HG03139 (cell line): ENCODE measurements around the gene SGMS1.
"Not testable (repeated sequence)": the region's sequence is repeated elsewhere in the genome, so short reads cannot be mapped to it uniquely, and the experiment has no call there.

Source experiments
- ATAC-seq: cut with Tn5 transposase; IDR thresholded peaks from one replicate; pipeline ENCODE4 v1.9.1; 2021; ENCODE audit not compliant: unreplicated experiment

Gene SGMS1

GRCh38 chr10:50541317-50541716, 82.4 kb downstream of the SGMS1 start:
- ATAC-seq, result no peak

GRCh38 chr10:50540826-50541122, 83.0 kb downstream of the SGMS1 start:
- no peak for ATAC-seq

GRCh38 chr10:50540069-50540825, 83.5 kb downstream of the SGMS1 start:
- peak; percentile 46 for ATAC-seq

GRCh38 chr10:50538555-50539398, 85.0 kb downstream of the SGMS1 start:
- ATAC-seq, result no peak

GRCh38 chr10:50536617-50537240, 87.0 kb downstream of the SGMS1 start:
- no peak for ATAC-seq

GRCh38 chr10:50534748-50535376, 88.9 kb downstream of the SGMS1 start:
- not testable (repeated sequence) for ATAC-seq

GRCh38 chr10:50533296-50533695, 90.5 kb downstream of the SGMS1 start:
- ATAC-seq, result no peak

- no peak for ATAC-seq
Observed at GRCh38 chr10:50531388-50532077, 92.2 kb downstream of the SGMS1 start.

GRCh38 chr10:50529660-50530059, 94.1 kb downstream of the SGMS1 start:
- ATAC-seq, result no peak

- no peak for ATAC-seq
Observed at GRCh38 chr10:50528206-50528605, 95.5 kb downstream of the SGMS1 start.

GRCh38 chr10:50527442-50528043, 96.2 kb downstream of the SGMS1 start:
- ATAC-seq, result no peak

- no peak for ATAC-seq
Observed at GRCh38 chr10:50526185-50526584, 97.6 kb downstream of the SGMS1 start.

- ATAC-seq, result no peak
Observed at GRCh38 chr10:50523357-50523756, 100.4 kb downstream of the SGMS1 start.

GRCh38 chr10:50522908-50523307, 100.8 kb downstream of the SGMS1 start:
- no peak for ATAC-seq

GRCh38 chr10:50520115-50520514, 103.6 kb downstream of the SGMS1 start:
- no peak for ATAC-seq

GRCh38 chr10:50517626-50518025, 106.1 kb downstream of the SGMS1 start:
- no peak for ATAC-seq

GRCh38 chr10:50516171-50516570, 107.6 kb downstream of the SGMS1 start:
- no peak for ATAC-seq

GRCh38 chr10:50515420-50515819, 108.3 kb downstream of the SGMS1 start:
- no peak for ATAC-seq

GRCh38 chr10:50514995-50515394, 108.8 kb downstream of the SGMS1 start:
- no peak for ATAC-seq

GRCh38 chr10:50513956-50514355, 109.8 kb downstream of the SGMS1 start:
- ATAC-seq, result no peak
